A172 (cell line): ENCODE results near the gene CIB4. TPM values are rescaled to one million over a fixed set of nuclear protein-coding genes. Genes with fewer than 3 reads are reported as not detected.

Experiments used
- DNase-seq: peaks from one replicate; pipeline ENCODE4 v3.0.0-alpha.2; 2015; ENCODE audit warnings: low spot score
- total RNA-seq: library from RNA; depleted of rRNA; stranded (reverse); fragments of >200 nt; shearing (Covaris generic); gene quantifications from 2 replicates; pipeline ENCODE4 v1.2.3, GENCODE V29; 2014; rRNA removed

The CIB4 gene
- not detected in 2 replicates for total RNA-seq

DNA sequence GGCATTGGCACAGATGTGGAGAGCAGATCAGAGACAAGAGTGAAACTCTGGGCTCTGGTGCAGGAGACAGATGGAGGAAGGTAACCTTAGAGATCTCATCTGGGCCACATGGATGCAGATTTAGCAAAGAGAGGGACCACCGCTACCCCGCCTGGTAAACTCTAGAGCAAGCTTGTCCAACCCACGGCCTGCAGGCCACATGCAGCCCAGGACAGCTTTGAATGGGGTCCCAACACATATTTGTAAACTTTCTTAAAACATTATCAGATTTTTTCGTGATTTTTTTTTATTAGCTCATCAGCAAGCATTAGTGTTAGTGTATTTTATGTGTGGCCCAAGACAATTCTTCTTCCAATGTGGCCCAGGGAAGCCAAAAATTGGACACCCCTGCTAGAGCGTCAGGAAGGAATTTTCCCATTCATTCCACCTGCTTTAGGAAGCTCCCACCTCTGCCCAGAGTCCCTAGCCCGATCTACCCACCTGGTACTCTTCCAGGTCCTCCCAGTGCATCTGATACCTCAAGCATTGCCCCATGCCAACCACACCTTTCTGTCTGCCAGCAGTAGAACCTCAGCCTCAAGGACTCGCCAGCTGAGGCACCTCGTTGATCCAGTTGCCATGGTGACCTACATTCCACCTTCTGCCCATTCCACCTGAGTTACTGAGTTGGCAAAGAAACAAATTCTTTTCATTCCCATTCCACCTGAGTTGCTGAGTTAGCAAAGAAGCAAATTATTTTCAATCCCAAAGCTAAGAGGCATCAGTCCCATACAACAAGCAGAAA, at the start of gene CIB4:
Gene CIB4, minus strand, starts transcription at position 586 of the 784 bp plus-strand sequence. Its CDS starts 52 bp downstream, at position 534.
- no peak for DNase-seq

DNA sequence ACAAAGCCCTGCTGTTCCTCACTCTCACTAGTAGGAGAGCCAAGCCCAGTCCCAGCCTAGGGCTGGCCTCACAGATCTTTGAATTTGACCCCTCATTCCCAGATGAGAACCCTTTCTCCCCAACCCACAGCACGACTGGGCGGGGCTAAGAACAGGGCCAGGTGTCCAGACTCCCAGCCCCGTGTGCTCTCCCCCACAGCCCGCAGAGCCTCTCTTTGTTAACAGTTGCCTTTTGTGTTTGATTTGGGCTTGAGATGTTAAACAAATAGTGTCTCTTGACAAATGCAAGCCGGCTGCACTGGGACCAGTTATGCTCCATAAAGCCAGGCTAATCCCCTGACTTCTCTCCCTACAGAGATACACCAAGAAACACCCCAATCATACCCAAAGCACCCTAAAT, 46.6 kb upstream of the CIB4 start:
- no peak for DNase-seq

DNA sequence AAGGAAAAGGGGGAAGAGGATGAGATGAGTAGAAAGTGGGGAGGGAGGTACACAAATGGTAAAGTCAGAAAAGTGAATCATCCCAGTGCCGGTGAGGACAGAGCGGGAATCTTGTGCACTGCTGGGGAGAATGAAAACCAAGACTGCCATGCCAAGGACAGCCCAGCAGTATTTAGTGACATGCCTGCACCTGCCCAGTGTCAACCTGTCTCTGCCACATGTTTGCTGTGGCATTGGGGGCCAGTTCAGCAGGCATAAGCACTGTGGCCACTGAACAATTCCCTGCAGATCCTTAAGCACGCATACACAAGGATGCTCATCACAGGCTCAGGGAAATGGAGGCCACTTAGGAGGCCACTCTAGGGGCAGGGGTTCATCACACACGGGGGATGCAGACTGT, 46.2 kb upstream of the CIB4 start:
- DNase-seq: no peak

DNA sequence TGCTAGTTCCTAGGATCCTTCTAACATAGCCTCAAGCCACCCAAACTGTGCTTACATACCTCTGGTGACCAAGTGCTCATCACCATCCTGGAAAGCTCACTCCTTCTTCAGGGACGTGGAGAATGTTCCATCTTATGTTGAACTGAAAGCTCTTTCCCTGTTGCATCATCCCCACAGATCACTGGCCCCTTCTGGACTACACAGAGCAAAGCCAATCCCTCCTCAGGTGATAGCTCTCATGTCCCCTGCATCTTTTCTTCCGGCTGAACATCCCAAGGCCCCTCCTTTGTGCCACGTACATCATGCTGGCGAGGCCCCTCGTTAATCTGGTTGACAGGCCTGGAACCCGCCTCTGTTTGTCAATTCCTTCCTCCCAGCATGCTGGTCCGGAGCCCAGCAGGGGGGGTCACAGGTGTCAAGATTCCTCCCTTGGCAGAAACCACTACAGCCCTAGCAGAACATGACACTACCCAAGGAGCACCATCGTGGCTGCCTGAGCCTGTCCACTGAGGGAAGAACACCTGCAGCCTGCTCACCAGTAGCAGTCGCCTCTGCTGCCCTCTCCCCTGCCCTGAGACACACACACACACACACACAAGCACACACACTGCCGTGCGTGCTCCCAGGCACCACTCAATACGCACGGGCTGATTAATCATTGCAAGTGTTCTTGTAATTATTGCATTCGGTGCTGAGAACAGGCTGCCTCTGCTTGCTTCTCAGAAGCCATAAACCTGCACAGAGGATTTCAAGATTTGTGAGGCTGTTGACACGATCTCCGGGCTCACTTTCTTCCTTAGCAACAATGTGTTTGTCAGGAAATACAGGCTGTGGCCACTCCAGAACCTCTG, 45.0 kb upstream of the CIB4 start:
- DNase-seq: no peak

DNA sequence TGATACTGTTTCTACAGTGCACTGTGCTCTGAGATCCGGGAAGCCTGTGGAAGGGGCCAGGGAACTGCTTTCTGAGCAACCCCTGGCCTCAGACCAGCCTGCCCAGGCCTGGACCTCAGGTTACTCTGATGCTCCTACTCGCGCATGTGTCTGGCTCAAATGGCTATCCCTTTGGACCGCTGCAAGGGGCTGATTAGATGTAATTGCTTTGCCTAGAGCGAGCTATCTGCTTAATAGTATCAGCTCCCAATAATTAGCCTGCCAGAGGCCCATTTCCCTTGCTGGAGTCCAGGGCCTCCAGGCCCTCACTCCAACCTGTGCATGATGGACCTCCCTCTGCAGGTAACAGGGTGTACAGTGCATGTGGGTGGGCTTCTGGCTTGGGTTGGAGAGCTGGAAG, 44.2 kb upstream of the CIB4 start:
- DNase-seq: no peak

DNA sequence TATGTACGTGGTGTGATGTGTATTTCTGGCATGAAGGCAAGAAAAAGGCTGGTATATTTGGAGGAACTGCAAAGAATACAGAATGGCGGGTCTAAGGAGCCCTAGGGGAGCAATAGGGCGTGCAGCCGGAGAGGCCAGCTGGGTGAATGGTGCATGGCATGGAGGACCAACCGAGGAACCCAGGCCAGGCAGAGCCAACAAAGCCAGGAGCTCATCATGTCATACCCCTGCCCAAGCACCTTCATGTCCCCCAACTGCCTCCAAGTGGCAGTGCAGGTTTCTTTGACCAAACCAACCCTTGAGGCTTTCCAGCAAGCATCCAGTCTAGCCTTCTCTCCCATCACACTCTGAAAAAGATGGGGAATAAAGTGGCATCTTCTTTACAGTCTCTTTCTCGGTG, 42.4 kb upstream of the CIB4 start:
- DNase-seq: no peak

DNA sequence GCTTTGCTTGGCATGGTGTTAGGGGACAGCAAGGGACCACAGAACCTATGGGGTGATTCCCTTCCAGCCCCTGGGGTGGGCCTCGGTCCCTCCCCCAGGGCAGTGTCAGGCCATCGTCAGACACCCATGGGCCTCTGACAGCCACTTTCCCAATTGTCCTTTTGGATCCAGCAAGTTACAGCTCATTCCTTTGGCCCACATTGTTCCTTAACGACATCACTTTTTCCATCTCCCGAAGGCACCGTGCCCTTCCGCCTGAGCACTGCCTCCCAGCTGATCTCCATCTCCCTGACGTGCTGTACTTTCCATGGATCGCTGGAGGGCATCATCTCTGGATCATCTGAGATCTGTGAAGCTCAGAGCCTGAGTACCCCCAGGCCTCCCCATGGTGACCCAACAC, 41.0 kb upstream of the CIB4 start:
- no peak for DNase-seq

DNA sequence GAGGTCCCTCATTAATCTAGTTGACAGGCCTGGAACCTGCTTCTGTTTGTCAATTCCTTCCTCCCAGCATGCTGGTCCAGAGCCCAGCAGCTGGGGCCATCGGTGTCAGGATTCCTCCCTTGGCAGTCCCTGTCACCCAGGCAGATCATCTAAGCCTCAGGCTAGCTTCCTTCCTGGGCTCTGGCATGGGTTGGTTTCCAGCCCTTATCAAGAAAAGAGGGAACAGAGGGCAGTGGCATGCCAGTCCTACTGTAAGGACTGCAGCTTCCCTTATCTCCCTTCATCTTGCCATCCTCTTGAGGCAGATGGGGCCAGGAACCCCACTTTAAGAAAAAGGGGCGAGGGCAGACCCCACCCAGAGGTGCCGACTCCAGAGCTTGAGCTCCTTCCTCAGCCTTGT, 40.5 kb upstream of the CIB4 start:
- no peak for DNase-seq

DNA sequence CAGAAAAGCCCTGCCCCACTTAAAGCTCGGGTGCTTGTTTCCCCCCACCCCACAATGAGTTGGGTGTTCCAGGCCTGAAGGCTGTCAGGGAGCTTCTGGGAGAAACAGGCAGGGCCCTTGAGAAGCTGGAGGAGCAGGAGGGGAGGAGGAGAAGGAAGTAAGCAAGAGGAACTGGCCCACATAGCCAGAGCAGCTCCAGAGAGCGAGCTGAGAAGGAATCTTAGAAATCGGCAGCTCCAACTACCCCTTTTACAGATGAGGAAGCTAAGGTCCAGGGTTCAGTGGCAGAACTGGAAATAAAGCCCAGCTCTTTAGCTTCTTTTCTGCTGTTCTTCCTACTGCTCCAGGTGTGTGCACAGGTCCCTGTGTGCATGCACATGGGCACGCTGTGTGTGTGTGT, 38.7 kb upstream of the CIB4 start:
- no peak for DNase-seq

DNA sequence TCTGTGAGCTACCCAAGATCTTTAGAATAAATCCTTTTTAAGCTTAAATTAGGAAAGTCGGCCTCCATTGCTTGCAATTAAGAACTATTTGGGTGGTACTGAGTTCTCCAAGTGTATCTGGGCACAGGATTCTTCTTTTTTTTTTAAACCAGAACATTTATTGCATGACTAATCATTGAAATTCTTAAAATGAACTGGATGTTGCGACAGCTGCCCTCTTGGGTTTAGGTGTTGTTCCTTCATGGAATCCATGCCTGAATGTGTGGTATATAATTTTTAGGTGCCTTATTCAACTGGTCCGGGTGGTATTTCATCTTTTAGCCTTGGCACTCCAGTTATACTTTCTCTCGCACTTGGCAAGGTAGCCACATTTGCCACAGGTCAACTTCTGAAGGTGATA, 36.9 kb upstream of the CIB4 start:
- DNase-seq: no peak

DNA sequence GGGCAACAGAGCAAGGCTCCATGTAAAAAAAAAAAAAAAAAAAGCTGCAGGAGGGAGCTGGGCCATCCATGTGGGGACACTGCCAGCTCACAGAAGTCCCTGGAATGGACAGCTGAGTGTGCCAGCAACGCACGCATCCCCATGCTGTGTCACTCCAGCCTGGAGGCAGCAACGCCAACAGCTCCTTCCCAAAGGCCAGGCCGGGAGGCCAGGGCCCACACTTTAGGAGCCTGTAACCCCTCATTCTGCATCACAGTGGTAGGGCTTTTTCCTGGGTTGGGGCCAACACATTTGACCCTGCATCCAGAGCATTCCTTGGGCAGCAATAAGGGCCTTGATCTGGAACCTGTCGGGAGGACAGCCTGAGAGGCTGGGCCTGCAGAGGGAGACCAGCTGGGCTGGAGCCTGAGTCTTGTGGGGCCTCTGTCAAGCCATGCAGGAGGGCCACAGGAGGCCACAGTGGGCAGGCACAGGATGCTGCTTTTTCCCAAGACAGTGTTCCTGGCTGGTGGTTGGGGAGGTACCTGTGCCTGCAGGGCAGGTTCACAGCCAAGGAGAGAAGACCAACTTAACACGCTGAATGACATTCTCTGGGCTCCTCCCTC, 34.6 kb upstream of the CIB4 start:
- no peak for DNase-seq

DNA sequence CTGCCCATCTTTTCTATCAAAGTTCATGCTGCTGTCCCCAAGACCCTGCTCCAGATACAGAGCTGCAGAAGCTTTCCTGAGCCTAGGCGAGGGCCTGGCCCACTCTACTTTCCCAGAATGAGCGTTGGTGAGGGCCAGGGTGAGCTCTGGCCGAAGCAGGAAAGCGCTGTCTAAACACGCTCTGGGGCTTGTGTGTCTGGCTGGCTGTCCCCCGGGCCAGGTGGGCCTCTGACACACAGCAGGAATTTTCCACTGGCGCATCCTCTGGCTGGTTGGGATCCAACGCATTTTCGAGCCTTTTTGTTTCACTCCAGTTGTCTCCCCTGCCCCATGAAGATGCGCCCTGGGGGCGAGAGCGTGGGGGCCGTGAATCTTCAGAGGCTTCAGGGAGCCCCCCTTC, 33.6 kb upstream of the CIB4 start:
- DNase-seq: no peak

DNA sequence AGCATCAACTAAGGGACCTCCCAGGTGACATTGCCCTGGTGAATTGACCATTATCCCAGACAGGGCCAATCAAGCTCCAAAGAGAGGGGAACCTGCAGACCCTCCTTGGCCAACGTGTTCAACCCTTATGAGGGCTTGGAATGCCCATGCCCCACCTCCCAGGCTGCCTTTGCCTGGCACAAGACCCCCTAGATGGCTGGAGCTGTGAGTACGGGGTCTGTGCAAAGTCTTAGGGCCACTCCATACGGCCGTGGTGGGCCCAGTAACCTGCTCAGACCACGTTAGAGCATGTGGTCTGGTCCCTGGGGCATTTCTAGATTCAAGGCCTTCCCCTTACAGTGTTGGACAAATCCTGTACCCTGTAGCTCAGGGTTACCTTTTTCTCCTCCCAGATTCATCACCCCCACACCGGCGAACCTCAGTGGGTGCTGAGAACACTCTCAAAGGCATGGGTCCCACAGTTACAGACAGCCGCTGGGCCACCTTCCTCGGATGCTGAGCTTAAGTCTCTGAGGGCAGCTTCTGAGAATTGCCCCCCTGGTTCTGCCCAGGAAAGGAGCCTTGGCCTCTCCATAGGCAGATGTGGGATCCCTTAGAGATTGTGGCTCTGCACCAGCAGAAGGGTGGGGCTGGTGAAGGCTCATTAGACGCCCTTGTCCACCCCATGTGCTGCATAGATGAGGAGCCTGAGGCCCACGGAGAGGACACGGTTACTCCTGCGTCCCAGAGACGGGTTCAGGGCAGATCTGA, 33.0 kb upstream of the CIB4 start:
- DNase-seq: no peak

DNA sequence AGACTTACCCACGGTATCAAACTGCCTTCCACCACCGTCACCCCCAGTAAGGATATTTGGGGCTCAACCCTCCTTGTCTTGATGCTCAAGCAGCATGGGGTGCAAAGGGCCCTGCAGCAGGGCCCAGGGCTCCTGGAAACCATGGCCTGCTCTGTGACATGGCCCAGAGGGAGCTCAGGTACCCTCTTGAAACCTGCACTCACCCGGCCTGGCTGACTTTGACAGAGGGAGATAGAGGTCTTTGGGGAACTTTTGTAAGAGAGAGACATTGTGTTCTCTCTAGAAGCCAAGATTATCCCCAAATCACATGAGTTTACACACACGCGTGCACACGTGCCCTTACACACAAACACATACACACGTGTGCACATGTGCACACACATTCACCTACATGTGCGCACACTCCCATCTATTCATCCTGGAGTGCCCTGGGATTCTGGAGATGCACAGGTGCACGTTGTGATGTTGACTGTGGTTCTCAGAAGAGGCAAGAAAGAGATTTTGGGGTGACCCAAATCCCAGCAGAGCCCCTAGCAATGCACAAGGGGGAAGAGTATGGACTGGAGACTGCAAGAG, 31.7 kb upstream of the CIB4 start:
- DNase-seq: no peak

DNA sequence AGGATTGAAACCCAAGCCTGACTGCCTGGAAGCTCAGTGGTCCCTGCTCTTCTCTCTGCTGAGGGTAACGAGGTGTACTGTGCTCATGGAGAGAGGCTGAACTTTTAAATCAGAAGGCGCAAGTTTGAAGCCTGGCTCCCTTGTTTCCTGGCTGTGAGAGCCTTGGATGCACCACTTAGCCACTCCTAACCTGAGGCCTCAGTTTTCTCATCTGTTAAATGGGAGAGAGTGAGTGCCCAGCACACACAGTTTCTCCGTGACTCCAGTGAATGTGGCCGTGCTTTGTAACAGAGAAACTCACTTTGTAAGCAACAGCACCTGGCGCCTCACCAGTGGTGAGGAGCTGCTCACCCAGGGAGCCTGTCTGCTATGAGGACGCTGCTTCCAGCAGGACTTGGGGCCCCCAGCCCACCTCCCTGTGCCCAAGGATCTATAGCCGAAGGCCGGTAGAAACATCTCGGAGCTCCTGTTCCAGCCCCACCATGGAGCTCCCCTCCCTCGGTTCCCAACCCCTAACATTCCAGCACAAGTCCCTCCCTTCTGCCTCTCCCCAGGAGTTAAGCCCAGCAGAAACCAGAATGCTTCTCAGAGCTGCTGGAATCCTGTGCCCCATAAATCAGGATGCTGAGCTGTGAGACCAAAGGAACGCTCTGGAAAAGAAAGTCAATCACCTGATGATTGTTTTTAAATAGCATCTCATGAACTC, 31.1 kb upstream of the CIB4 start:
- DNase-seq: no peak

DNA sequence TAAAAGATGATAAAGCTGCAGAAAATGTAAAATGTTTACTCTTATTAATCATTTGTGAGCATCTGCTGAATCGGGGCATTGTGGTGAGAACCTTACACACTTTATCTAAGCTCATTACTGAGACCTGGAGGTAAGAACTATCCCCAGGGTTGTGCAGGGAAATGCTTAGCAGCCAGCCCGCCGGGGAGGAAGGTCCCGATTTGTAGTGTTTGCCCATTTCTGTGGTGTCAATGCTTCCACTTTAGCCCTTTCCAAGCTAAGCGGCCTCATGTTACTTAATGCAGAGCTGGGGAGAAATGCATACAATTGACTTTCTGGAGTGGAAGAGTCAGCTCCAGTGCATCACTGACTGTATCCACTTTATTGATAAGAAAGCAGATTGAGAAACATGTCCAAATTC, 30.5 kb upstream of the CIB4 start:
- no peak for DNase-seq

DNA sequence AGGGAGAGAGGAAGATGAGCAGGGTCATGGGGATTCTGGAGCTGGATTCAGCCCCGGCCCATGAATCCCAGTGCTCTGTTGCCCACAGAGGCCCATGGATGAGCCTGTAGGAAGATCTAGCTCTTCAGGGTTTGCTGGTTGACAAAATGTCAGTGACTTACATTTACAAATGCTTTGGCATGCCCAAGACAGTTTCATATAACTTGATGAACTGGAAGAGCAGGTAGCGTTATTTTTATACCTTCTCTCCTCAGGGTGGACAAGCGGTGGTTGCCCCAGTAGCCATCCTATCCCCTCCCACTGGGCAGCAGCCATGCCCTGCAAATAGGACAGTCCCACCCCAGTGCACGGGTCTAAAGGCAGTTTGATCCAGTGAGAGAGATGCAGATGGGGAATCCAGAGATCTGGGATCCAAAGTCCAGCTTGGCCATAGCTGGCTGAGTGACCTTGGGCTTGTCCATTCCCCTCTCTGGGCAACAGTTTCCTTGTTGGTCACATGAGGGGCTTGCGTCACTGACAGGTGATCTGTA, 29.8 kb upstream of the CIB4 start:
- no peak for DNase-seq

DNA sequence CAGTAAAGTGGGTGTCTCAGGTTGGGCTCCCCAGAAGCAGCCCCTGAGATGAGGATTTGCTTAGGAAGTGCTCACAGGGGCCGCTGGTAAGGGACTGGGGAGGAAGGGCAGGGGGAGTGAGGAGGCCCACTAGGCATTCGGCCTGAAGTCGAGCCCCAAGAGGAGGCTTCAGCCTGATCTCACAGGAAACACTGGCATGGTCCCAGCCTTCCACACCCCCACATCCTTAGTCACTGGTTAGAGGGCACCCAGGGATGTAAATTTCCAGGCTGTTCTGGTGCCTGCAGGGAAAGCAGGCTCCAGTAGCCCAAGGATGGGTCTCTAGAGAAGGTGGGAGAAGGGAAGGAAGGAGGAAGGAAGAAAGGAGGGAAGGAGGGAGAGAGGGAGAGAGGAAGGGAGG, 29.0 kb upstream of the CIB4 start:
- DNase-seq: peak; percentile 40

DNA sequence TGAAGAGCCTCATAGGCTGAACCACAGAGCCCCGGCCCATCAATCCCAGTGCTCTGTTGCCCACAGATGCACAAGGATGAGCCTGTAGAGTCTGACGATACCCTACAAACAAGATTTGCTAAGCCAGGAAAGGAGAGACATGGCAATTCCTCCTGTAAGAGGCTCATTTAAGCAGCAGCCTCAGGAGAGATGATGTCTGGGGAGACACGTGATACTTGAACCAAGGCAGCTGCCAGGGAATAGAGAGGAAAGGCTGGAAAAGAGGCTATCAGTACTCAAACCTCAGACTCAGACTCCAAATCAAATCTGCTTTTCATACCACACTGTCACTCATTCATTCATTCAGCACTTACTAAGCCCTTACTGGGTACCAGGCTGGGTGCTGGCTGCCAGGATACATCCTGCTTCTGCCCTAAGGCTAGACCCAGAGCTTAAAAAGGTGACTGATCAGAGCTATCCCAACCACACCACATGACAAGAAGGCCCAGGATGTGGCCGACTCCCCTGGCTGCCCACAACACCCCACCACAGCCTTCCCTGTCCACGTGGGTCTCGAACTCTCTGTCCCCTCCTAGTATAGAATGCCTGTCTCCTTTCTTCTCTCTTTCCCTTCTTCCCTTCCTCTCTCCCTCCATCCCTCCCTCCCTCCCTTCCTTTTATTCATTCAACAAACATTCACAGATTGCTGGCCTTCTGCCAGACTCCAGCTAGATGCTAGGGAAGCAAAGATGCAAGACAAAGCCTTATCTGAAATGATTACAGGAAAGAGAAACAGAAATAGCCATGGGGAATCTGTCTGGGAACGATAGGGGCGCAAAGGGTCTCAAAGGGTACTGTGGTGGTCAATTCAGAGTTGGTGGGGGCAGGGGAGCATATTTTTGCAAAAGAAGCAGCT, 27.9 kb upstream of the CIB4 start:
- DNase-seq: no peak

DNA sequence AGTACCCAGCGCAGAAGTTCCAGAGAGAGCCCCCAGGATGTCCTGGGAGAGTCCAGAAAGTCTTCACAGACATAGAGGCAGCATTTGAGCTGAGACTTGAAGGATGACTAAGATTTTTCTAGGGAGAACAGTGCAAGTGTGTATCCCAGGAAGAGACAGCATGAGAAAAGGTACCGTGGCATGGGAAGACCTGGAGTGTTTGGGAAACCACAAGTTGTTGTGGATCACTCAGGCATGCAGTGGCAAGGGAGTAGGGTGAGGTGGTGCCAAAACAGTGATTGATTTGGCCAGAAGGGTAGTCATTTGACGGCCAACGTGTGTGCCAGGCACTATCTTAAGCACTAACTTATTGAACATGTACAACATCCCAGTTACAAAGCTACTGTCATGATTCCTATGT, 26.9 kb upstream of the CIB4 start:
- no peak for DNase-seq
